Measurements from ENCODE around the gene BUD31. TPM values are rescaled to one million over a fixed set of nuclear protein-coding genes. Genes with fewer than 3 reads are reported as not detected.
"Not testable (repeated sequence)": the region's sequence is repeated elsewhere in the genome, so short reads cannot be mapped to it uniquely, and the experiment has no call there.

The BUD31 gene
- total and polyA plus RNA-seq, 7 donors: 44.6 to 141 (median 89.8) TPM

DNA sequence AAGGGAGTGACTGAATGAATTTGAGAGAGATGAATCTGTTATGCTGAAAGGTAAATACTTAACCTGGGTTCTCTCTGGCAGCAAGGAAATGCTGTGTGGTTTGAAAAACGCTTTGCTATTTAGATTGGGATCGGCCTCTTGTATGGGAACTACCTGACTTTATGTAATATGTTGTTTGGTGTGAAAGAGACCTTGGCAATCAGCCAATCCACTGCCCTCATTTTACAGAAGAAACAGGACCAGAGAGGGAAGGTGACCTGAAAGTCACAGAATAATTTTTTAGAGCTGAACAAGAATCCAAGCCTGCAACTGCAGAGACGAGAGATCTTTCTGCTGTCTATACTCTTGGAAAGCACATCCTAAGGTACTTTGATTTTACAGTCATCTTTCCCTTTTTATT is 1.0 kb downstream of the BUD31 start:
- 27 to 37% methylated on average over 3 of the region's 3 CpGs for WGBS, 2 donors
- Histone ChIP-seq H3K27ac (peak overlapping the region; percentile 95 to 99 (median 96)), H3K27me3 (no peaks in the 10 kb centered on the region), H3K4me3 (peak overlapping the region; percentile 80 to 99 (median 96)), H3K36me3 (peaks cover 0 to 47% (median 30%) of the 10 kb centered on the region in 4 donors), H3K9me3 (no peaks in the 10 kb centered on the region), H3K4me1 (peaks cover 0 to 45% (median 43%) of the 10 kb centered on the region in 4 donors)
- TF ChIP-seq POLR2AphosphoS5 (IDR thresholded peaks at IDR 0.05) (no peak), POLR2A (IDR thresholded peaks at IDR 0.05) (no peak), EP300 (IDR thresholded peaks at IDR 0.05) (no peak)
- TF ChIP-seq, protein P1, sequence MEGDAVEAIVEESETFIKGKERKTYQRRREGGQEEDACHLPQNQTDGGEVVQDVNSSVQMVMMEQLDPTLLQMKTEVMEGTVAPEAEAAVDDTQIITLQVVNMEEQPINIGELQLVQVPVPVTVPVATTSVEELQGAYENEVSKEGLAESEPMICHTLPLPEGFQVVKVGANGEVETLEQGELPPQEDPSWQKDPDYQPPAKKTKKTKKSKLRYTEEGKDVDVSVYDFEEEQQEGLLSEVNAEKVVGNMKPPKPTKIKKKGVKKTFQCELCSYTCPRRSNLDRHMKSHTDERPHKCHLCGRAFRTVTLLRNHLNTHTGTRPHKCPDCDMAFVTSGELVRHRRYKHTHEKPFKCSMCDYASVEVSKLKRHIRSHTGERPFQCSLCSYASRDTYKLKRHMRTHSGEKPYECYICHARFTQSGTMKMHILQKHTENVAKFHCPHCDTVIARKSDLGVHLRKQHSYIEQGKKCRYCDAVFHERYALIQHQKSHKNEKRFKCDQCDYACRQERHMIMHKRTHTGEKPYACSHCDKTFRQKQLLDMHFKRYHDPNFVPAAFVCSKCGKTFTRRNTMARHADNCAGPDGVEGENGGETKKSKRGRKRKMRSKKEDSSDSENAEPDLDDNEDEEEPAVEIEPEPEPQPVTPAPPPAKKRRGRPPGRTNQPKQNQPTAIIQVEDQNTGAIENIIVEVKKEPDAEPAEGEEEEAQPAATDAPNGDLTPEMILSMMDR (IDR thresholded peaks at IDR 0.05): no peak
- intact Hi-C loops (cut with DNase I): loop anchor here (2.0 to 5.0 kb wide), 2 partner anchors 267 to 1832 kb away; no protein-coding TSS in a partner anchor
- DNase-seq: no peak

DNA sequence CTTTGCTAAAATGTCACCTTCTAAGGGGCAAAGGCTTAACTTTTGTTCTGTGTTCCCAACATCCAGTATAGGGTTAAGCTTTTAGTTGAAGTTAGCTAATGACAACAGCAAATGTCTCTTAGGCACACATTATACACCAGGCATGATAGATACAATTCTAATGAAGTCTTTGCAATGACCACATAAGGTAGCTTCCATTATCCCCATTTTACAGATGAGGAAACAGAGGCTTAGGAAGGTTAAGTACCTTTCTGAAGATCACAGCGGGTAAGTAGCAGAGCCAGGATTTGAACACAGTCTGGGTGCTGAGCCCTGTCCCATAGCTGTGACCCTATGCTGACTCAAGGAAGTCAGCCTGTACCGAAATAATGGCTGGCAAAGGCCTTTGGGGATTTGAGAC is 1.9 kb downstream of the BUD31 start:
- intact Hi-C loops (cut with DNase I): no loop called here
- TF ChIP-seq EP300 (IDR thresholded peaks at IDR 0.05) (no peak), POLR2AphosphoS5 (IDR thresholded peaks at IDR 0.05) (no peak), POLR2A (IDR thresholded peaks at IDR 0.05) (no peak)
- TF ChIP-seq, protein P1 (IDR thresholded peaks at IDR 0.05): no peak
- Histone ChIP-seq H3K27ac (no peak overlapping the region), H3K9me3 (no peaks in the 10 kb centered on the region), H3K27me3 (no peaks in the 10 kb centered on the region), H3K4me3 (no peak overlapping the region), H3K4me1 (peaks cover 0 to 39% (median 36%) of the 10 kb centered on the region in 4 donors), H3K36me3 (peaks cover 0 to 55% (median 34%) of the 10 kb centered on the region in 4 donors)
- WGBS, 2 donors: 93 to 96% methylated on average over 2 of the region's 2 CpGs
- DNase-seq: no peak

DNA sequence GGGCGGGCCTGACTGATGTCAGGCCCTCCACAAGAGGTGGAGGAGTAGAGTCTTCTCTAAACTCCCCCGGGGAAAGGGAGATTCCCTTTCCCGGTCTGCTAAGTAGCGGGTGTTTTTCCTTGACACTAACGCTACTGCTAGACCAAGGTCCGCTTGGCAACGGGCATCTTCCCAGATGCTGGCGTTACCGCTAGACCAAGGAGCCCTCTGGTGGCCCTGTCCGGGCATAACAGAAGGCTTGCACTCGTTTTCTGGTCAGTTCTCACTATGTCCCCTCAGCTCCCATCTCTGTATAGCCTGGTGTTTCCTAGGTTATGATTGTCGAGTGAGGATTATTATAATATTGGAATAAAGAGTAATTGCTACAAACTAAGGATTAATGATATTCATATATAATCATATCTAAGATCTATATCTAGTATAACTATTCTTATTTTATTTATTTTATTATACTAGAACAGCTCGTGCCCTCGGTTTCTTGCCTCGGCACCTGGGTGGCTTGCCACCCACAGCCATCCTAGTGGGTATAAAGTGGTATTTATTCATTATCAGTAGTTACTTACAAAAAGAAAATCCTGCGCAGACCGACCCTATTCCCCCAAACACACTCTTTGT is 6.9 kb downstream of the BUD31 start:
- WGBS, 2 donors: 49 to 75% methylated on average over 17 of the region's 17 CpGs
- H3K27me3 ChIP-seq; H3K4me1 ChIP-seq; H3K27ac ChIP-seq; H3K9me3 ChIP-seq; H3K4me3 ChIP-seq; intact Hi-C loops (cut with DNase I): not testable (repeated sequence)
- peak; percentile 80 for DNase-seq
- TF ChIP-seq, protein P1 (IDR thresholded peaks at IDR 0.05): peak; percentile 19 to 64 (median 43)
- peak in 1 of 4 donors; percentile 21 for TF ChIP-seq POLR2AphosphoS5 (IDR thresholded peaks at IDR 0.05)
- peaks cover 48 to 99% (median 76%) of the 10 kb centered on the region in 4 donors for H3K36me3 ChIP-seq

DNA sequence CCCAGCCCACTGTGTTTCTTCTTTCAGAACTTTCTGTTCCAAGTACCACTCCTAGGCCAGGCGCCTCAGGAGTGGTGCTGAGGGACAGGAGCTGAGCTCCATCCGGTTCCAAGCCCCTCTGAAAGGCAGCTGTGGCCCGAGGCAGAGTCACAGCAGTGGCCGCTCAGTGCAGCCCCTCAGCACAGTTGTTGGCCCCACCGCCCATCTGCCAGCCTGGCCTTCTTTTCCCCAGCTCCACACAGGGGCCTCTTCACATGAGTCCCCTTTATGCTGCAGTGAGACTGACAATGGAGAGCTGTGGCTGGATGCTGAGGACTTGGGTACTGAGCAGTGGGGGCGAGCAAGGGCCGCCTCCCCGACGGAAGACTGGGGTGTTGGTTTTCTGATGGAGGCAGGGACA is 9.5 kb downstream of the BUD31 start:
- no peaks in the 10 kb centered on the region for H3K27me3 ChIP-seq
- H3K36me3 ChIP-seq: peaks cover 48 to 95% (median 62%) of the 10 kb centered on the region in 4 donors
- H3K4me3 ChIP-seq: no peak overlapping the region
- no peaks in the 10 kb centered on the region for H3K9me3 ChIP-seq
- no peak for DNase-seq
- TF ChIP-seq POLR2AphosphoS5 (IDR thresholded peaks at IDR 0.05) (no peak), EP300 (IDR thresholded peaks at IDR 0.05) (no peak), POLR2A (IDR thresholded peaks at IDR 0.05) (no peak)
- TF ChIP-seq, protein P1 (IDR thresholded peaks at IDR 0.05): no peak
- no peaks in the 10 kb centered on the region for H3K4me1 ChIP-seq
- WGBS, 2 donors: 95 to 96% methylated on average over 9 of the region's 9 CpGs
- intact Hi-C loops (cut with DNase I): no loop called here
- H3K27ac ChIP-seq: no peak overlapping the region
